GM11168 (cell line): Measurements from ENCODE around the gene PDE10A.
"Not testable (repeated sequence)": the region's sequence is repeated elsewhere in the genome, so short reads cannot be mapped to it uniquely, and the experiment has no call there.

Source experiments
- in situ Hi-C: fragments of 300-500 bp; cut with MboI; formaldehyde crosslinking; loops from one replicate; pipeline ENCODE4 v1.12.0; 2022; ENCODE audit warnings: low sequenced_read_pairs; ENCODE audit not compliant: unreplicated experiment

PDE10A gene

GRCh38 chr6:165599596-165600487, 63.2 kb downstream of the PDE10A start:
- in situ Hi-C loops, result no loop called here

DNA sequence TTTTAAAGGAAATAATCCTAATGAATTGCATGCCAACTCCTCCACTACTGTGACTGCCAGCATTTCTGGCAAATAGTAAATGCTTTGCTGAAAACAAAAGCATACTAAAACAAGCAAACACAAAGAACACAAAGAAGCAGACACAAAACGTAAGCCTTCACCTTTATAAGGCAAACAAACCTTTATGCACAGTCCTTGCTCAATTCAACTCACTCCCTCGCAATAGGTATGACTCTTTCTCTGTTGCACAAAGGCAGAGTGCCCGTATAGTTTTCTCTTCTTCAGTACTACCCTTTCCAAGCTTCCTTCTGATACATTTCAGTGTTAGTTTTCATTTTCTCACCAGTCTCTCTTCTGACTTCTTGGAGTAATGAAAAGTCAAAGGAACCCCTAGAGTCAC, 63.9 kb downstream of the PDE10A start:
- in situ Hi-C loops, result no loop called here

GRCh38 chr6:165597821-165598220, 65.2 kb downstream of the PDE10A start:
- in situ Hi-C loops, result no loop called here

- in situ Hi-C loops, result no loop called here
Observed at GRCh38 chr6:165594584-165595333, 68.3 kb downstream of the PDE10A start.

DNA sequence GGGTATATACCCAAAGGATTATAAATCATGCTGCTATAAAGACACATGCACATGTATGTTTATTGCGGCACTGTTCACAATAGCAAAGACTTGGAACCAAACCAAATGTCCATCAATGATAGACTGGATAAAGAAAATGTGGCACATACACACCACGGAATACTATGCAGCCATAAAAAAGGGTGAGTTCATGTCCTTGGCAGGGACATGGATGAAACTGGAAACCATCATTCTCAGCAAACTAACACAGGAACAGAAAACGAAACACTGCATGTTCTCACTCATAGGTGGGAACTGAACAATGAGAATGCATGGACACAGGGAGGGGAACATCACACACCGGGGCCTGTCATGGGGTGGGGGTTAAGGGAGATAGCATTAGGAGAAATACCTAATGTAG, 70.1 kb downstream of the PDE10A start:
- in situ Hi-C loops, result not testable (repeated sequence)

GRCh38 chr6:165588515-165588914, 74.5 kb downstream of the PDE10A start:
- in situ Hi-C loops, result no loop called here

GRCh38 chr6:165587206-165587605, 75.8 kb downstream of the PDE10A start:
- in situ Hi-C loops, result no loop called here

DNA sequence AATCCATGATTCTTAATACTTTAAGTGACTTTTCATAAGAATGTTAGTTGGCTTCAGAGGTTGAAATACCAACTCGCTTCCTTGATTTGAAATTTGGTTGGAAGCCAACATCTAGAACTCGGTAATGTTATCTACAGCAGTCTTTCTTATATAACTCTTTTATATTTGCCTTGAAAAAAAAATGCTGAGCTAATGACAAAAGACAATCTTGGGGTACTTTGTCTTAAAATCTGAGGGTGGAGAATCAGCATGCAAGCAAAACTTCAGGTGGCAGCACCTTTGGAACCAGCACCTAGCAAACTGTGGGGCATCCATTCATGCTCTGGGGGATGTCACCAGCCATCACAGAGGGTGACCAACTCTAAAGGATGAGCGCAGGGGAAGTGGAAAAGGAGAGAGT, 76.3 kb downstream of the PDE10A start:
- in situ Hi-C loops, result no loop called here

- in situ Hi-C loops, result no loop called here
Observed at GRCh38 chr6:165585060-165585459, 78.0 kb downstream of the PDE10A start.

DNA sequence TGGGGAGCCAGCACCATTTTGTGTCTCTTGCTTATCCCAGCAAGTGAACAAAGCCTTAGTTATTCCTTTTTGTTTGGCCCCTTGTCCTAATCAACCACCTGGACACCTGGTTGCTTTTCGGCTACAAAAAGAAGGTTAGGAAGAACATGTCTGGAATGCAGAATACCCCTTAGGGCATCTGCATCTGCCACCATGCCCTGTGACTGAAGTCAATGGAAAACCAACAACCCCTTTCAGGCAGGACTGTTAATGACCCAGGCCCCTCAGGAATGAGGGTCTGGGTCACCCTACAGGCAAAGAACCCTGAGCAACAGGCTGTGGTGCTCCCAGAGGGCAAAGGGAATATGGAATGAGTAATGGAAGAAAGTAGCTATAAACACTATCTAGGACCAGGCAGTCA, 78.5 kb downstream of the PDE10A start:
- in situ Hi-C loops, result no loop called here

GRCh38 chr6:165581678-165582077, 81.4 kb downstream of the PDE10A start:
- in situ Hi-C loops, result no loop called here

GRCh38 chr6:165580136-165580535, 82.9 kb downstream of the PDE10A start:
- in situ Hi-C loops, result no loop called here

DNA sequence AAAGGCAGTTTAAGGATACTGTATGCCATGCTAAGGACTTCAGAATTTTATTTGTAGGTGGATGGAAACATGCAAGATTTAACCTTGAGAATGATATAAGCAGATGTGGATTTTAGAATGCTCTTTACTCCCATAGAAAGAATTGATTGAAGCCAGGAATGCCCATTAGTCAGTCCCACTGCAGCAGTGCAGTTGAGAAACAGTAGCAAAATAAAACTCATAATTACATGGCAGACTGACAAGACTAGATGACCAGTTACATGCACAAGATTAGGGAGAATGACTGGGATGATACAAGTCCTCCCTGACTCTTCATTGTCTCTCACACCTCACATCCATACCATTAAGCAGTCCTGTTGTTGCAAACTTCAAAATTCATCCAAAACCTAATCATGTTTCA, 83.9 kb downstream of the PDE10A start:
- in situ Hi-C loops, result no loop called here

DNA sequence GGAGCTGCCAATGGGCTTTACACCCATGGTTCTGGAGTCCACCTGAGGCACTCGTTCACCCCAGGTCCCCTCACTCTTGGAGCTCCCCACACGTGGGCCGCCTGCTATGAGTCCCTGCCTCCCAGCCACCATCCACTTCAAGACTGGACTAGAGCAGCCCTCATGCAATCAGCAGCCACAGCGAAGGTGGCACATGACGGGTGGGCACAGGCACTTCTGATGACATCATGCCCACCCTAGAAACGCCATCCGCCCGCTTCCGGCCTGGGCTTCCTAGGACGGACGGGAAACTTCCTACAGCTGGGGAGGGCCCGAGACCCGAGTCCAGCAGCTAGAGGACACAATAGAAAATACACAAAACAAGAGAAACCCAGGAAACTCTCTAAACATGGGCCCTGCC, 85.5 kb downstream of the PDE10A start:
- in situ Hi-C loops, result no loop called here

GRCh38 chr6:165575158-165575549, 87.9 kb downstream of the PDE10A start:
- in situ Hi-C loops, result no loop called here

GRCh38 chr6:165574220-165575157, 88.6 kb downstream of the PDE10A start:
- in situ Hi-C loops, result no loop called here

- in situ Hi-C loops, result no loop called here
Observed at GRCh38 chr6:165573671-165574070, 89.4 kb downstream of the PDE10A start.

- in situ Hi-C loops, result no loop called here
Observed at GRCh38 chr6:165571721-165572132, 91.3 kb downstream of the PDE10A start.

DNA sequence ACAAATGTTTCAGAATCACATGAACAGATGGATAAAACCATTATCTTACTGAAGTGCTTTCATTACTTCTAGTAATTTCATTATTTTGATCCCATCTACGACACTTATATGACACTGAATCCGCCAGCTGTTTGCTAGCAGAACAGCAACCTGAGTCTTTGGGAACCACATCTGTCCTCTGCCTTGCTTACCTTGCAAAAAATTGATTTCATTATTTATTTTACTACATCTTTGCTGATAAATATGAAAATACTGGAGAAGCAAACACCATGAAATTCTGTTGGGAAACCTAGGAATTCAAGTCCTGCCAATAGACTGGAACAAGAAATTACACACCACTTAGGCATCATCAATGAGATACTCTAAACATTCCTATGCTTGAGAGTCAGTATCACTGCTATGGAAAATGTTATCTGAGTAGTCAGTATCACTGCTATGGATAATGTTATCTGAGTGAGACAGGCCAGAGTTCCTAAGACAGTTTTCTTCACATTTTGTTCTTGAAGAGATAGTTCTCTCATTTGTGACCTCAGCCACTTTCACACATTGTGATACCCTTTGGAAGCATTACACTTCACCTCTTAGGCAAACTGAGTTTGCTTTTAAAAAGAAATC, 91.9 kb downstream of the PDE10A start:
- in situ Hi-C loops, result no loop called here

DNA sequence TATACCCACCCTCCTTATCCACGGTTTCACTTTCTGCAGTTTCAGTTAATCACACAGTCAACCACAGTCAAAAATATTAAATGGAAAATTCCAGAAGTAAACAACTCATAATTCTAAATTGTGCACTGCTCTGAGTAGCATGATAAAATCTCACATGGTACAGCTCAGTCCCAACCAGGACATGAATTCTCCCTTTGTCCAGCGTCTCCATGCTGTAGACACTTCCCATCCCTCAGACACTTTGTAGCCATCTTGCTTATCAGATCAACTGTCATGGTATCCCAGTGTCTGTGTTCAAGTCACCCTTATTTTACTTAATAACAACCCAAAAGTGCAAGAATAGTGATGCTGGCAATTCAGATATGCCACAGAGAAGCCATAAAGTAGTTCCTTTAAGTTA, 94.7 kb downstream of the PDE10A start:
- in situ Hi-C loops, result no loop called here
